Measurements from ENCODE around the gene RGS2.

The RGS2 gene

GRCh38 chr1:192830595-192831246 lies 21.9 kb downstream of the RGS2 start:
- DNase-seq (ENCODE audit: low read depth in 1 of 2, low spot score in 1 of 2), result no peak

- no peak for DNase-seq (ENCODE audit: low read depth in 1 of 2, low spot score in 1 of 2)
These were observed 23.0 kb downstream of the RGS2 start for GRCh38 chr1:192831706-192832355.

- DNase-seq (ENCODE audit: low read depth in 1 of 2, low spot score in 1 of 2), result no peak
These were observed 23.7 kb downstream of the RGS2 start for GRCh38 chr1:192832492-192832891.

- DNase-seq (ENCODE audit: low read depth in 1 of 2, low spot score in 1 of 2), result no peak
These were observed 26.3 kb downstream of the RGS2 start for GRCh38 chr1:192835116-192835515.

GRCh38 chr1:192839162-192840066 lies 30.6 kb downstream of the RGS2 start:
- no peak for DNase-seq (ENCODE audit: low read depth in 1 of 2, low spot score in 1 of 2)

- DNase-seq (ENCODE audit: low read depth in 1 of 2, low spot score in 1 of 2), result no peak
These were observed 35.5 kb downstream of the RGS2 start for GRCh38 chr1:192844360-192844759.

GRCh38 chr1:192846950-192847349 lies 38.1 kb downstream of the RGS2 start:
- DNase-seq (ENCODE audit: low read depth in 1 of 2, low spot score in 1 of 2), result no peak

- no peak for DNase-seq (ENCODE audit: low read depth in 1 of 2, low spot score in 1 of 2)
These were observed 40.2 kb downstream of the RGS2 start for GRCh38 chr1:192849011-192849410.

- no peak for DNase-seq (ENCODE audit: low read depth in 1 of 2, low spot score in 1 of 2)
These were observed 40.6 kb downstream of the RGS2 start for GRCh38 chr1:192849442-192849841.

GRCh38 chr1:192852001-192852947 lies 43.4 kb downstream of the RGS2 start:
- DNase-seq (ENCODE audit: low read depth in 1 of 2, low spot score in 1 of 2), result no peak

- DNase-seq (ENCODE audit: low read depth in 1 of 2, low spot score in 1 of 2), result no peak
These were observed 49.6 kb downstream of the RGS2 start for GRCh38 chr1:192858456-192858855.

GRCh38 chr1:192859808-192860207 lies 51.0 kb downstream of the RGS2 start:
- DNase-seq (ENCODE audit: low read depth in 1 of 2, low spot score in 1 of 2), result no peak

GRCh38 chr1:192860478-192861185 lies 51.8 kb downstream of the RGS2 start:
- no peak for DNase-seq (ENCODE audit: low read depth in 1 of 2, low spot score in 1 of 2)

- no peak for DNase-seq (ENCODE audit: low read depth in 1 of 2, low spot score in 1 of 2)
These were observed 53.0 kb downstream of the RGS2 start for GRCh38 chr1:192861860-192862259.
